Stimulated activated CD4-positive, alpha-beta T cell treated with anti-CD3 and anti-CD28 coated beads, Interleukin-15, amount 100 ng/mL, for 1 hour (primary cell): Measurements from ENCODE around the gene ITGAX.

Experiments
- DNase-seq, 2 donors: peaks; one replicate each; pipeline ENCODE4 v3.0.0-alpha.2; 2020; ENCODE audit warnings: low read depth in 1 of 2, low spot score in 1 of 2

ITGAX gene

DNA sequence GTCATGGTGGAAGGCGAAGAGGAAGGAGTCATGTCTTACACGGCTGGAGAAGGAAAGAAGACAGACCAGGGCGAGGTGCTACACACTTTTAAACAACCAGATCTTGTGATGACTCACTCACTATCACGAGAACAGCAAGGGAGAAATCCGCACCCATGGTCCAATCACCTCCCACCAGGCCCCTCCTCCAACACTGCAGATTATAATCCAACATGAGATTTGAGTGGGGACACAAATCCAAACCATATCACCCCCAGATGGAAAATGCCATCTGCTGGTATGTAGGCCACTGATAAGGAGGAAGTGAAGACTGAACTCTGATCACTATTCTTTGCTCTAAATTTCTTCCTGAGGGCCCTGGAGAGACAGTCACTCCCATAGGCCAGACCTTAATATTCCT lies 7.5 kb upstream of the ITGAX start:
- DNase-seq: no peak

GRCh38 chr16:31348579-31348978 lies 6.4 kb upstream of the ITGAX start:
- no peak for DNase-seq

DNA sequence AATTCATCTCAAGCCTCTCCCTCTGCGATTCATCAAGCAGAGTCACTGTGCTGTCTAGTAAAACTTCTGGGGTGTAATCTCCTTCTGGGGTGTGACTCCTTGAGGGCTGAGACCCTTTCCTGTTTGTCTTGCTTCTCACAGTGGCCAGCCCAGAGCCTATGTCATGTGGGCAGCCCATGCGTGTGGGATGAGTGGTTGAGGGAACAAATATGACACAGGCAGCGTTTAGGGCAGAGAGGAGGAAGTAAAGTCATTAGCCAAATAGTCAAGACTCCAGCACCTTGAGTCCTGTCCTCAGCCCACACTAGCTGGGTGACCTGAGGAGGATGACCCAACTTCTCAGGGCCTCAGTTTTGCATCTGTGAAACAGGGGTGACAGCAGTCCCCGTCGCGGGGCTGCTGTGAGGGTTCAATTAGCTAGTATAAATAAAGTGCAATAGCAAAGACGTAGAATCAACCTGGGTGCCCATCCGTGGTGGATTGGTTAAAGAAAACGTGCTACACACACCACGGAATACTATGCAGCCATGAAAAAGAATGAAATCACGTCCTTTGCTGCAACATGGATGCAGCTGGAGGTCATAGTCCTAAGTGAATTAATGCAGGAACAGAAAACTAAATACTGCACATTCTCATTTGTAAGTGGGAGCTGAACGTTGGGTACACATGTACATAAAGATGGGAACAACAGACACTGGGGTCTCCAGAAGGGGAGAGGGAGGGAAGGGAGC lies 4.5 kb upstream of the ITGAX start:
- no peak for DNase-seq

DNA sequence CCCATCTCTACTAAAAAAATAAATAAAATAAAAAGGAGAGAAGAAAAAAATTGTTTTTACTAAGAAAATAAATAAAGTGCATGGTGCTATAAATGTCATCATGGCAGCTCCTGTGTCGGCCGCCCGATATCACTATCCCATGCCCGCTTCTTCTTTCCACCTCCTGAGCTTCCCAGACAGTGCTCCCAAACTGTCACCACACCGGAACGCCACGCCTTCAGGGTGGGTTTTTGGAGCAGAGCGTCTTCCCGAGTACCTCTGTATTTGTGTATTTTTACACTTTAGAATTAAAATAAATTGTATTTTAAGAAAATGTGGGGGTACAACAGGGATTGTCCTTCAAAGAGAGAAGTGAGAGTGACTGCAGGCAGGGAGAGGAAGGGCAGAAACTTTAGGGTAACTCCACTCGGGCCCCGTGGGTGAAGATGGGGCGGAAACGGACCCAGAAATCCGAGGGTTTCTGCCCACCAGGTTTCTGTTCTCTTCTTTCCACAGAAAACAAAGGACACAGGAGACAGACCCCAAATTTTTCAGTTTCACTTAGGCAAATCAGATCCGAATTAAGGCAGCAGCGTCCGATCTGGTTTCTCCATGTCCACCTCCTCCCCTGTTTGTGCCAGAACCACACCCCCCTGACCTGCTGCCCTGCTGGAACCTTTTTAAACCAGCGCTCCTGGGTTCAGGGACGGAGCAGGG lies 3.6 kb upstream of the ITGAX start:
- no peak for DNase-seq

- no peak for DNase-seq
Measured at GRCh38 chr16:31351942-31352325, 3.0 kb upstream of the ITGAX start.

- no peak for DNase-seq
Measured at GRCh38 chr16:31352376-31353115, 2.4 kb upstream of the ITGAX start.

GRCh38 chr16:31355431-31356100 lies 590 bp downstream of the ITGAX start:
- DNase-seq: no peak

DNA sequence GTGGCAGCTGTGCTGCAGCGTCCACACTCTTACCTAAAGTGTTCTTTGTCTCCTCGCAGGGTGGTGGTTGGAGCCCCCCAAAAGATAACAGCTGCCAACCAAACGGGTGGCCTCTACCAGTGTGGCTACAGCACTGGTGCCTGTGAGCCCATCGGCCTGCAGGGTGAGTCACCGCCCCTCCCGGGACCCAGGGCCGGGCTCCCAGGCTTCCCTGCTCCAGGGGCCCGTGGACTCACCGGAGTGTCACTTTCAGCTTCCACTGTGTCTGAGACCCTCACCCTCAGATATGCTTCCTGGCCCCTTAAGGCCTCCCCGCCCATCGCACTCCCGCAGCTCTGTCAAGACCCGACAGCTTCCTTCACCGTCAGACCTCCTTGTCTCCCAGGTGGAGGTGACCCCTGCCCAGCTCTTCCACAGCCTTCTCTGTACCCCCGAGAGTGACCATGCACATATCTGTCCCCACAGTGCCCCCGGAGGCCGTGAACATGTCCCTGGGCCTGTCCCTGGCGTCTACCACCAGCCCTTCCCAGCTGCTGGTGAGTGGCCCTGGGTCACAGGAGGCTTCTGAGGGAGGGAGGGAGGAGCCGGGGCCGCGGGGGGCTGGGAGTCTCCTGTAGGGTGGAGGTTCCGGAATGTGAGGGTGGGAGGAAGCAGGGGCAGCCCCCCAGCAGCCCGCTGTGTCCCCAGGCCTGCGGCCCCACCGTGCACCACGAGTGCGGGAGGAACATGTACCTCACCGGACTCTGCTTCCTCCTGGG lies 1.8 kb downstream of the ITGAX start:
- no peak for DNase-seq

GRCh38 chr16:31357324-31358109 lies 2.5 kb downstream of the ITGAX start:
- no peak for DNase-seq

DNA sequence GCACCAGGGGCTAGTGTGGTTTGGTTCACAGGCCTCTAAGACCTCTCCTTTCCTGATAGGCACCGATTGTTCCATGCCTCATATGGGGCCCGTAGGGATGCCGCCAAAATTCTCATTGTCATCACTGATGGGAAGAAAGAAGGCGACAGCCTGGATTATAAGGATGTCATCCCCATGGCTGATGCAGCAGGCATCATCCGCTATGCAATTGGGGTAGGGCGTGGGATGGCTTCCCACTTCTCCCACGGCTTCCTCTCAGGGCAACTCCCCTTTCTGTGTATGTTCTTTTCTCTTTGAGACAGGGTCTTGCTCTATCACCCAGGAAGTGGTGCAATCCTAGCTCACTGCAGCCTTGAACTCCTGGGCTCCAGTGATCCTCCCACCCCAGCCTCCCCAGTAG lies 5.3 kb downstream of the ITGAX start:
- no peak for DNase-seq

DNA sequence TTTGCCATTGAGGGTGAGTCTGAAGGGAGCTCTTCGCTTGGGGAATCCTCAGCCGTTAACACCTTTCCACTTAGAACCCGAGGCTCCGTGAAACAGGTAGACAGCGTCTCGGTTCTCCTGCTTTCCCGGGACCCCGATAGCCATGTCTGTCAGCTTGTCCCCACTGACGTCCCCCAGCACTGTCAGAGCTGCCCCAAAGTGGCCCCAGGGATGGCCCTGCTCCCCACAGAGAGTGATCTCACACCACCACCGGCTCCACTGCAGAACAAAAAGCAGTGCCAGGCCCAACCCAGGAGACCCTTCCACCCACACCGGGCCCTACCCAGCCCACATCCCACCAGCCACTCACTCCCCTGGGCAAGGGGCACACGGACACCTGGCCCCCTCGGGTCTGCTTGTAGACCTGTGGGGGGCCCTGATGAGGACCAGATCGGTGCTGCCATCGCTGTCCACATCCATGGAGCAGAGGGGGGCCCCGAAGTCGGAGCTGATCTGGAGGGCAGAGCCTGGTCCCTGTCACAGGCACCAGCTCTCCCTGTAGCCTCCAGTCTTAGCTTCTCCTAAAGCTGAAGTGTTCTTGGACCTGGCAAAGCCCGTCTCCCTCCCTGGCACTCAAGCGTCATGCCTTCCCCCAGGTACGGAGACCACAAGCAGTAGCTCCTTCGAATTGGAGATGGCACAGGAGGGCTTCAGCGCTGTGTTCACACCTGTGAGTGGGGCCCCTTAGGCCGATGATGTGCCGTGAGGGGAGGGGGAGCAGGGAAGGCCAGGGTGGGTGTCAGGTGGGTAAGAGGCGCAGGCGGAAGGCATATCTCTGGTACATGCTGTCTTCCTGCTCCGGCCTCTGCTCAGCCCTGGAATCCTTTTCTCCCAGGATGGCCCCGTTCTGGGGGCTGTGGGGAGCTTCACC lies 6.5 kb downstream of the ITGAX start:
- no peak for DNase-seq

DNA sequence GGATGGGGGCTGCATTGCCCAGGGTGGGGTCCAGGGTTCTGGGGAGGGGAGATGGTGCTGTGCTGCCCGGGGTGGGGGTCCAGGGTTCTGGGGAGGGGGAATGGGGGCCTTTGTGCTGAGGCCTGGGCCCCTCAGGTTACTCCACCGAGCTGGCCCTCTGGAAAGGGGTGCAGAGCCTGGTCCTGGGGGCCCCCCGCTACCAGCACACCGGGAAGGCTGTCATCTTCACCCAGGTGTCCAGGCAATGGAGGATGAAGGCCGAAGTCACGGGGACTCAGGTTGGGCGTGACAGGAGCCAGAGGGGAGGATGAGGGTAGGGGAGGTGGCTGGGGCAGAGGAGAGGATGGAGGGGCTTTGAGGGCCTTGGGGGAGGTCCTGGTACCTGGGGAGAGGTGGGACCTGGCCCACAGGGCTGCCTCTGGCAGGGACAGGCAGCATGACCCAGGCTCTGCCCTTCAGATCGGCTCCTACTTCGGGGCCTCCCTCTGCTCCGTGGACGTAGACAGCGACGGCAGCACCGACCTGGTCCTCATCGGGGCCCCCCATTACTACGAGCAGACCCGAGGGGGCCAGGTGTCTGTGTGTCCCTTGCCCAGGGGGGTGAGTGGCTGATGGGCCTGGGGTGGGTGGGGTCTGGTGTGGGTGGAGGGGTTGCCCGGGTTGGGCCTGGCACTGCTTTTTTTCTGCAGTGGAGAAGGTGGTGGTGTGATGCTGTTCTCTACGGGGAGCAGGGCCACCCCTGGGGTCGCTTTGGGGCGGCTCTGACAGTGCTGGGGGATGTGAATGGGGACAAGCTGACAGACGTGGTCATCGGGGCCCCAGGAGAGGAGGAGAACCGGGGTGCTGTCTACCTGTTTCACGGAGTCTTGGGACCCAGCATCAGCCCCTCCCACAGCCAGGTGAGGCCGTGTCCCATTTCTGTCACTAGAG lies 7.8 kb downstream of the ITGAX start:
- DNase-seq: no peak

DNA sequence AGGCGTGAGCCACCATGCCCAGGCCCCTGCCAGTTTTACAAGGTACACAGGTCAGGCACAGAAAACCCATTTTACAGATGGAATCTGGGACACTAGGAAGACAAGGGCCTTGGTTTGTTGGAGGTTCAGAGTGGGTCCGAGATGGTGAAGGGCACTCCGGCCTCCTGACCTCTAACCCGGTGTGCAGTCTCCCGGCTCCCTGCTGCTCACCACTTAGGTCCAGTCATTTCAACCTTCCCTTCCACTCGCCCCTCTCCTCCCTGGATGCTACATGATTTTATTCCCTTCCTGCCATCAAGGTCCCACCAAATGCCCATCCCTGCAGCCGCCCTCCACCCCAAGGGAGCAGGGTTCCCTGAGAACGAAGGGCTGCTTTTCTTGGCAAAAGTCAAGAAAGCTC lies 8.7 kb downstream of the ITGAX start:
- DNase-seq: no peak

DNA sequence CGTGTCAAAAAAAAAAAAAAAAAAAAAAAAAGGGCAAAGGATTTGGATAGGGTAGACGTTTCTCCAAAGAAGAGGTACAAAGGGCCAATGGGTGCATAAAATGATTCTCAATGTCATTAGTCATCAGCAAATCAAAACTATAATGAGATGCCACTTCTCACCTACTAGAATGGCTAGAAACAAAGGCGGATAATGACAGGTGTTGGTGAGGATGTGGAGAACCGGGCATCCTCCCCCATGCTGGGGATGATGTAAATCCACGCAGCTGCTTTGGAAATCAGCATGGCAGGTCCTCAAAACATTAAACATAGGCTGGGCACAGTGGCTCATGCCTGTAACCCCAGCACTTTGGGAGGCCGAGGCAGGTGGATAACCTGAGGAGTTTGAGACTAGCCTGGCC lies 9.4 kb downstream of the ITGAX start:
- DNase-seq: no peak

DNA sequence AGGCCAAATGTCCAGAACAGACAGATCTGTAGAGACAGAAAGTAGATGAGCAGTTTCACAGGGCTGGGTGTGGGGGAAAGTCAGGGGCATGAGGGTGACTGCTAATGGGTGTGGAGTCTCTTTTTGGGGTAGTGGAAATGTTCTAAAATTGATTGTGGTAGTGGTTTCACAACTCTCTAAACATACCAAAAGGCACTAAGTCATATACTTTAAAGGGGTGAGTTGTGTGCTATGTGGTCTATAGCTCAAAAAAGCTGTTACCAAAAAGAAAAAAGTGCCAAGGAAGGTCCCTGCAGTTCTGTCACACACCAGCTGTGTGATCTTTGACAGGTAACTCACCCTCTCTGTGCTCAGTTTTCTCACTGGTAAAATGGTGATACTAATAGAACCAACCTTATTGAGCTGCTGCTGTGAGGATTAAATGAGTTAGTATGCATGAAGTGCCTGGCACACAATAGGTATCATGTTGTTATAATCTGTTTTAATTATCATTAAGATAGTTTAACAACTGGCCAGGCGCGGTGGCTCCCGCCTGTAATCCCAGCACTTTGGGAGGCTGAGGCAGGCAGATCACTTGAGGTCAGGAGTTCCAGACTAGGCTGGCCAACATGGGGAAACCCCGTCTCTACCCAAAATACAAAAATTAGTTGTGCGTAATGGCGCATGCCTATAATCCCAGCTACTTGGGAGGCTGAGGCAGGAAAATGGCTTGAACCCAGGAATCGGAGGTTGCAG lies 10.3 kb downstream of the ITGAX start:
- no peak for DNase-seq

- DNase-seq: no peak
Measured at GRCh38 chr16:31367853-31368252, 12.9 kb downstream of the ITGAX start.

GRCh38 chr16:31371008-31371407 lies 16.0 kb downstream of the ITGAX start:
- DNase-seq: no peak
